ENCODE data around the gene MORN1. TPM values are rescaled to one million over a fixed set of nuclear protein-coding genes. Genes with fewer than 3 reads are reported as not detected.

MORN1 gene
- total and polyA plus RNA-seq, 9 of the 15 experiments (the other 6 are each of a cell fraction or from before 2014, with no cell fraction given), result 0.24 to 9.3 (median 4.2) TPM

DNA sequence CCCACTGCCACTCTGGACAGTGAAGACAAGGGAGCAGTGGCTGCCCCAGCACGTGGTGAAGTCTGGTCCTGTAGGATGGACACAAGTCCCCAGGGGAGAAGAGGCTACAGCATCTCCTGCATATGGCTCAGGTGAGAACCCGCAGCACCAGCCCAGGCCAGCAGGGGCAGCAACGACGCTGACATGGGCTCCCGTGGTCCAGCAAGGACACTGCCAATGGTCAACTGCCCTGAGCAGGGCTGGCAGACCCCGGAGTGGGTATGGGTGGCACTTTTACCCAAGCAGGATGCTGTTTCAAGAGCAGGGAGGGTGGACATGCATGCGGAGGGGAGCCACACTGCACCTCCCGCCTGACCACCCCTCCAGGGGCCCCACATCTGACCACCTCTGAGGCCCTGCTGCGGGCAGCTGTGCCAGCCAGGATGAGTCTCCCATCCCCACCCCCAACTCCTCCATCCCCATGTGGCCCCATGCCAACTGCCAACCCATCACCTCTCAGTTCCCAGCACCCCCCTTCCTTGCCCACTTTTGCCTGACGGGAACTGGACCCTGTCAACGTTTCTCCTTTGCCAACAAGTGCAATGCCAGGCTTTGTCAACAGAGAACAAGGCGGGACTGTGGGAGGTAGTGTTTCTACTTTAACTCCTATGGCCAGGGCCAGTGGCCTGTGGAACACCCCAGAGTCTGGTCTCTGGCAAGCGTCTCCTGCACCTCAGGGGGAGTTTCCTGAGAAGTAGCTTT lies 8.6 kb downstream of the MORN1 start (continued):
- TF ChIP-seq MNT (conservative IDR thresholded peaks at IDR 0.05) (no peak), ZBTB8A (IDR thresholded peaks at IDR 0.05; ENCODE audit: partially characterized antibody) (no peak), ZNF239 (CRISPR knock-in tag; IDR thresholded peaks at IDR 0.05) (no peak), ZFPM2 (CRISPR knock-in tag; IDR thresholded peaks at IDR 0.05) (no peak), KDM1A (IDR thresholded peaks at IDR 0.05) (no peak; a peak in 1 of 4 replicates), ZNF507 (tag; conservative IDR thresholded peaks at IDR 0.05) (no peak)
- TF ChIP-seq, protein P1, sequence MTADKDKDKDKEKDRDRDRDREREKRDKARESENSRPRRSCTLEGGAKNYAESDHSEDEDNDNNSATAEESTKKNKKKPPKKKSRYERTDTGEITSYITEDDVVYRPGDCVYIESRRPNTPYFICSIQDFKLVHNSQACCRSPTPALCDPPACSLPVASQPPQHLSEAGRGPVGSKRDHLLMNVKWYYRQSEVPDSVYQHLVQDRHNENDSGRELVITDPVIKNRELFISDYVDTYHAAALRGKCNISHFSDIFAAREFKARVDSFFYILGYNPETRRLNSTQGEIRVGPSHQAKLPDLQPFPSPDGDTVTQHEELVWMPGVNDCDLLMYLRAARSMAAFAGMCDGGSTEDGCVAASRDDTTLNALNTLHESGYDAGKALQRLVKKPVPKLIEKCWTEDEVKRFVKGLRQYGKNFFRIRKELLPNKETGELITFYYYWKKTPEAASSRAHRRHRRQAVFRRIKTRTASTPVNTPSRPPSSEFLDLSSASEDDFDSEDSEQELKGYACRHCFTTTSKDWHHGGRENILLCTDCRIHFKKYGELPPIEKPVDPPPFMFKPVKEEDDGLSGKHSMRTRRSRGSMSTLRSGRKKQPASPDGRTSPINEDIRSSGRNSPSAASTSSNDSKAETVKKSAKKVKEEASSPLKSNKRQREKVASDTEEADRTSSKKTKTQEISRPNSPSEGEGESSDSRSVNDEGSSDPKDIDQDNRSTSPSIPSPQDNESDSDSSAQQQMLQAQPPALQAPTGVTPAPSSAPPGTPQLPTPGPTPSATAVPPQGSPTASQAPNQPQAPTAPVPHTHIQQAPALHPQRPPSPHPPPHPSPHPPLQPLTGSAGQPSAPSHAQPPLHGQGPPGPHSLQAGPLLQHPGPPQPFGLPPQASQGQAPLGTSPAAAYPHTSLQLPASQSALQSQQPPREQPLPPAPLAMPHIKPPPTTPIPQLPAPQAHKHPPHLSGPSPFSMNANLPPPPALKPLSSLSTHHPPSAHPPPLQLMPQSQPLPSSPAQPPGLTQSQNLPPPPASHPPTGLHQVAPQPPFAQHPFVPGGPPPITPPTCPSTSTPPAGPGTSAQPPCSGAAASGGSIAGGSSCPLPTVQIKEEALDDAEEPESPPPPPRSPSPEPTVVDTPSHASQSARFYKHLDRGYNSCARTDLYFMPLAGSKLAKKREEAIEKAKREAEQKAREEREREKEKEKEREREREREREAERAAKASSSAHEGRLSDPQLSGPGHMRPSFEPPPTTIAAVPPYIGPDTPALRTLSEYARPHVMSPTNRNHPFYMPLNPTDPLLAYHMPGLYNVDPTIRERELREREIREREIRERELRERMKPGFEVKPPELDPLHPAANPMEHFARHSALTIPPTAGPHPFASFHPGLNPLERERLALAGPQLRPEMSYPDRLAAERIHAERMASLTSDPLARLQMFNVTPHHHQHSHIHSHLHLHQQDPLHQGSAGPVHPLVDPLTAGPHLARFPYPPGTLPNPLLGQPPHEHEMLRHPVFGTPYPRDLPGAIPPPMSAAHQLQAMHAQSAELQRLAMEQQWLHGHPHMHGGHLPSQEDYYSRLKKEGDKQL (CRISPR knock-in tag; IDR thresholded peaks at IDR 0.05; ENCODE audit: borderline replicate concordance), result no peak
- TF ChIP-seq, protein P2, sequence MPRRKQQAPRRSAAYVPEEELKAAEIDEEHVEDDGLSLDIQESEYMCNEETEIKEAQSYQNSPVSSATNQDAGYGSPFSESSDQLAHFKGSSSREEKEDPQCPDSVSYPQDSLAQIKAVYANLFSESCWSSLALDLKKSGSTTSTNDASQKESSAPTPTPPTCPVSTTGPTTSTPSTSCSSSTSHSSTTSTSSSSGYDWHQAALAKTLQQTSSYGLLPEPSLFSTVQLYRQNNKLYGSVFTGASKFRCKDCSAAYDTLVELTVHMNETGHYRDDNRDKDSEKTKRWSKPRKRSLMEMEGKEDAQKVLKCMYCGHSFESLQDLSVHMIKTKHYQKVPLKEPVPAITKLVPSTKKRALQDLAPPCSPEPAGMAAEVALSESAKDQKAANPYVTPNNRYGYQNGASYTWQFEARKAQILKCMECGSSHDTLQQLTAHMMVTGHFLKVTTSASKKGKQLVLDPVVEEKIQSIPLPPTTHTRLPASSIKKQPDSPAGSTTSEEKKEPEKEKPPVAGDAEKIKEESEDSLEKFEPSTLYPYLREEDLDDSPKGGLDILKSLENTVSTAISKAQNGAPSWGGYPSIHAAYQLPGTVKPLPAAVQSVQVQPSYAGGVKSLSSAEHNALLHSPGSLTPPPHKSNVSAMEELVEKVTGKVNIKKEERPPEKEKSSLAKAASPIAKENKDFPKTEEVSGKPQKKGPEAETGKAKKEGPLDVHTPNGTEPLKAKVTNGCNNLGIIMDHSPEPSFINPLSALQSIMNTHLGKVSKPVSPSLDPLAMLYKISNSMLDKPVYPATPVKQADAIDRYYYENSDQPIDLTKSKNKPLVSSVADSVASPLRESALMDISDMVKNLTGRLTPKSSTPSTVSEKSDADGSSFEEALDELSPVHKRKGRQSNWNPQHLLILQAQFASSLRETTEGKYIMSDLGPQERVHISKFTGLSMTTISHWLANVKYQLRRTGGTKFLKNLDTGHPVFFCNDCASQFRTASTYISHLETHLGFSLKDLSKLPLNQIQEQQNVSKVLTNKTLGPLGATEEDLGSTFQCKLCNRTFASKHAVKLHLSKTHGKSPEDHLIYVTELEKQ (CRISPR knock-in tag; IDR thresholded peaks at IDR 0.05), result no peak
- TF ChIP-seq, protein P3, sequence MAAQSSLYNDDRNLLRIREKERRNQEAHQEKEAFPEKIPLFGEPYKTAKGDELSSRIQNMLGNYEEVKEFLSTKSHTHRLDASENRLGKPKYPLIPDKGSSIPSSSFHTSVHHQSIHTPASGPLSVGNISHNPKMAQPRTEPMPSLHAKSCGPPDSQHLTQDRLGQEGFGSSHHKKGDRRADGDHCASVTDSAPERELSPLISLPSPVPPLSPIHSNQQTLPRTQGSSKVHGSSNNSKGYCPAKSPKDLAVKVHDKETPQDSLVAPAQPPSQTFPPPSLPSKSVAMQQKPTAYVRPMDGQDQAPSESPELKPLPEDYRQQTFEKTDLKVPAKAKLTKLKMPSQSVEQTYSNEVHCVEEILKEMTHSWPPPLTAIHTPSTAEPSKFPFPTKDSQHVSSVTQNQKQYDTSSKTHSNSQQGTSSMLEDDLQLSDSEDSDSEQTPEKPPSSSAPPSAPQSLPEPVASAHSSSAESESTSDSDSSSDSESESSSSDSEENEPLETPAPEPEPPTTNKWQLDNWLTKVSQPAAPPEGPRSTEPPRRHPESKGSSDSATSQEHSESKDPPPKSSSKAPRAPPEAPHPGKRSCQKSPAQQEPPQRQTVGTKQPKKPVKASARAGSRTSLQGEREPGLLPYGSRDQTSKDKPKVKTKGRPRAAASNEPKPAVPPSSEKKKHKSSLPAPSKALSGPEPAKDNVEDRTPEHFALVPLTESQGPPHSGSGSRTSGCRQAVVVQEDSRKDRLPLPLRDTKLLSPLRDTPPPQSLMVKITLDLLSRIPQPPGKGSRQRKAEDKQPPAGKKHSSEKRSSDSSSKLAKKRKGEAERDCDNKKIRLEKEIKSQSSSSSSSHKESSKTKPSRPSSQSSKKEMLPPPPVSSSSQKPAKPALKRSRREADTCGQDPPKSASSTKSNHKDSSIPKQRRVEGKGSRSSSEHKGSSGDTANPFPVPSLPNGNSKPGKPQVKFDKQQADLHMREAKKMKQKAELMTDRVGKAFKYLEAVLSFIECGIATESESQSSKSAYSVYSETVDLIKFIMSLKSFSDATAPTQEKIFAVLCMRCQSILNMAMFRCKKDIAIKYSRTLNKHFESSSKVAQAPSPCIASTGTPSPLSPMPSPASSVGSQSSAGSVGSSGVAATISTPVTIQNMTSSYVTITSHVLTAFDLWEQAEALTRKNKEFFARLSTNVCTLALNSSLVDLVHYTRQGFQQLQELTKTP (IDR thresholded peaks at IDR 0.05; ENCODE audit: low read depth in 1 of 2, partially characterized antibody in 2 of 2), result no peak
- TF ChIP-seq, protein P4, sequence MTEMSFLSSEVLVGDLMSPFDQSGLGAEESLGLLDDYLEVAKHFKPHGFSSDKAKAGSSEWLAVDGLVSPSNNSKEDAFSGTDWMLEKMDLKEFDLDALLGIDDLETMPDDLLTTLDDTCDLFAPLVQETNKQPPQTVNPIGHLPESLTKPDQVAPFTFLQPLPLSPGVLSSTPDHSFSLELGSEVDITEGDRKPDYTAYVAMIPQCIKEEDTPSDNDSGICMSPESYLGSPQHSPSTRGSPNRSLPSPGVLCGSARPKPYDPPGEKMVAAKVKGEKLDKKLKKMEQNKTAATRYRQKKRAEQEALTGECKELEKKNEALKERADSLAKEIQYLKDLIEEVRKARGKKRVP (CRISPR knock-in tag; IDR thresholded peaks at IDR 0.05), result no peak

All from K562 (cell line).